Ascending aorta (tissue), 2 donors: Measurements from ENCODE around the gene CISTR. TPM values are rescaled to one million over a fixed set of nuclear protein-coding genes. Genes with fewer than 3 reads are reported as not detected.

Source experiments
- DNase-seq, 2 donors: peaks; one replicate each; pipeline ENCODE4 v3.0.0-alpha.2; 2019; ENCODE audit warnings: low spot score in 2 of 2
- H3K27ac ChIP-seq, 2 donors: fragments of 200-600 bp; sonication (generic); one replicate each; pipeline ENCODE4 v1.5.1; 2016 to 2017; ENCODE audit warnings: mild to moderate bottlenecking in 1 of 2
- H3K27me3 ChIP-seq: fragments of 200-600 bp; sonication (generic); one replicate; pipeline ENCODE4 v1.5.1; 2017
- H3K36me3 ChIP-seq, 2 donors: fragments of 200-600 bp; sonication (generic); one replicate each; pipeline ENCODE4 v1.5.1; 2016
- H3K4me1 ChIP-seq, 2 donors: fragments of 200-600 bp; sonication (generic); one replicate each; pipeline ENCODE4 v1.5.1; 2016 to 2017; ENCODE audit warnings: mild to moderate bottlenecking in 1 of 2
- H3K4me3 ChIP-seq, 2 donors: fragments of 200-600 bp; sonication (generic); one replicate each; pipeline ENCODE4 v1.5.1; 2016 to 2017; ENCODE audit warnings: mild to moderate bottlenecking in 1 of 2
- H3K9me3 ChIP-seq, 2 donors: fragments of 200-600 bp; sonication (generic); one replicate each; pipeline ENCODE4 v1.5.1; 2016
- CTCF ChIP-seq, 3 experiments: fragments of 200-600 bp in 2 of 3; fragments of 450-650 bp in 1 of 3; sonication (generic) in 2 of 3; IDR thresholded peaks; one replicate each; pipeline ENCODE4 v1.5.1; 2016 to 2019; ENCODE audit warnings: antibody characterized with exemption in 3 of 3, mild to moderate bottlenecking in 1 of 3, moderate library complexity in 1 of 3
- intact Hi-C: fragments of 100-400 bp; cut with DNase I; formaldehyde crosslinking; loops from one replicate; pipeline ENCODE4 v1.15.1; 2023
- total RNA-seq: library from RNA; depleted of rRNA; stranded (reverse); fragments of >200 nt; gene quantifications from one replicate; pipeline ENCODE4 v1.1.0, GENCODE V29; 2016

The CISTR gene
- total RNA-seq, 1 donor from 2014 or later: not detected

- Histone ChIP-seq H3K36me3 (no peaks in the 10 kb centered on the region), H3K4me1 (peaks cover 0 to 8% of the 10 kb centered on the region in 2 donors), H3K27ac (no peak overlapping the region), H3K27me3 (peaks cover 8% of the 10 kb centered on the region), H3K9me3 (no peaks in the 10 kb centered on the region), H3K4me3 (no peak overlapping the region)
- DNase-seq: no peak
- intact Hi-C loops: no loop called here
- TF ChIP-seq CTCF (IDR thresholded peaks at IDR 0.05): no peak
Observed at GRCh38 chr12:53698948-53699677, 52.7 kb downstream of the CISTR start.

GRCh38 chr12:53696655-53697331 is 55.0 kb downstream of the CISTR start:
- Histone ChIP-seq H3K27ac (no peak overlapping the region), H3K4me1 (peaks cover 0 to 6% of the 10 kb centered on the region in 2 donors), H3K4me3 (peak overlapping the region in 1 of 2 donors; percentile 37), H3K9me3 (no peaks in the 10 kb centered on the region), H3K27me3 (peaks cover 8% of the 10 kb centered on the region), H3K36me3 (no peaks in the 10 kb centered on the region)
- intact Hi-C loops: no loop called here
- no peak for TF ChIP-seq CTCF (IDR thresholded peaks at IDR 0.05)
- DNase-seq: no peak

Other genes with a start within 250 kb of the CISTR start
- 2.8 TPM for gene NPFF, start 244.5 kb downstream of the CISTR start, total RNA-seq
- 67.6 TPM for gene ATF7, start 125.6 kb downstream of the CISTR start, total RNA-seq
- 284 TPM for gene ATP5MC2, start 75.9 kb downstream of the CISTR start, total RNA-seq
- 258 TPM for gene CALCOCO1, start 24.5 kb downstream of the CISTR start, total RNA-seq
- gene HOXC13, start 186.9 kb upstream of the CISTR start, total RNA-seq: not detected
- gene HOXC12, start 202.9 kb upstream of the CISTR start, total RNA-seq: not detected
- gene HOXC11, start 221.1 kb upstream of the CISTR start, total RNA-seq: 0.32 TPM
- gene HOTAIR, start 223.0 kb upstream of the CISTR start, total RNA-seq: not detected
- not detected for gene HOXC10, start 233.2 kb upstream of the CISTR start, total RNA-seq
- gene HOXC9, start 248.2 kb upstream of the CISTR start, total RNA-seq: 1.2 TPM